Astrocyte (in vitro differentiated cells and primary cell): Measurements from ENCODE around the gene COL24A1. TPM values are rescaled to one million over a fixed set of nuclear protein-coding genes. Genes with fewer than 3 reads are reported as not detected.
A peak's percentile ranks its signal among the peaks of the same experiment; 100 is the strongest.

Experiments used
- DNase-seq: peaks from one replicate; pipeline ENCODE4 v3.0.0-alpha.2; 2010; ENCODE audit warnings: low read depth
- FAIRE-seq: peaks from 2 replicates; lab custom pipeline; 2011; peaks lifted over from hg19 to GRCh38; lab: Jason Lieb, UNC
- H2AFZ ChIP-seq: 2 replicates; pipeline ENCODE4 v1.6.0; 2012; ENCODE audit warnings: low read depth, low read length, inconsistent platforms
- H3K27ac ChIP-seq: 2 replicates; pipeline ENCODE4 v1.5.1; 2011; ENCODE audit warnings: low read depth, low read length, inconsistent platforms
- H3K27me3 ChIP-seq: 2 replicates; pipeline ENCODE4 v1.6.0; 2011; ENCODE audit warnings: low read length, inconsistent platforms; ENCODE audit not compliant: insufficient read depth
- H3K36me3 ChIP-seq: 2 replicates; pipeline ENCODE4 v1.5.1; 2011; ENCODE audit warnings: low read length, inconsistent platforms; ENCODE audit not compliant: insufficient read depth
- H3K4me1 ChIP-seq: 2 replicates; pipeline ENCODE4 v1.5.1; 2011; ENCODE audit warnings: low read length, inconsistent platforms; ENCODE audit not compliant: insufficient read depth
- H3K4me2 ChIP-seq: 2 replicates; pipeline ENCODE4 v1.6.0; 2012; ENCODE audit warnings: low read length, inconsistent platforms
- H3K4me3 ChIP-seq: 2 replicates; pipeline ENCODE4 v1.5.1; 2011; ENCODE audit warnings: low read depth, mild to moderate bottlenecking, low read length, inconsistent platforms; ENCODE audit not compliant: insufficient read depth
- H3K79me2 ChIP-seq: 2 replicates; pipeline ENCODE4 v1.6.0; 2012; ENCODE audit warnings: mild to moderate bottlenecking, low read length, inconsistent platforms; ENCODE audit not compliant: insufficient read depth
- H3K9ac ChIP-seq: 2 replicates; pipeline ENCODE4 v1.6.0; 2012; ENCODE audit warnings: mild to moderate bottlenecking, low read length, inconsistent platforms
- H3K9me3 ChIP-seq: 2 replicates; pipeline ENCODE4 v1.5.1; 2012; ENCODE audit warnings: low read depth, mild to moderate bottlenecking, low read length, inconsistent platforms; ENCODE audit not compliant: insufficient read depth
- H4K20me1 ChIP-seq: 2 replicates; pipeline ENCODE4 v1.6.0; 2012; ENCODE audit warnings: low read length, inconsistent platforms; ENCODE audit not compliant: insufficient read depth
- H3K27ac Mint-ChIP-seq: one replicate; pipeline ENCODE4 v1.8.0; 2021; ENCODE audit warnings: mild to moderate bottlenecking, mixed read lengths; ENCODE audit not compliant: unreplicated experiment
- H3K27me3 Mint-ChIP-seq: one replicate; pipeline ENCODE4 v1.8.0; 2021; ENCODE audit warnings: low read depth, mixed read lengths; ENCODE audit not compliant: unreplicated experiment
- H3K36me3 Mint-ChIP-seq: one replicate; pipeline ENCODE4 v1.8.0; 2021; ENCODE audit warnings: low read depth, mixed read lengths; ENCODE audit not compliant: unreplicated experiment
- H3K4me1 Mint-ChIP-seq: one replicate; pipeline ENCODE4 v1.8.0; 2021; ENCODE audit warnings: low read depth, mixed read lengths; ENCODE audit not compliant: unreplicated experiment
- H3K4me3 Mint-ChIP-seq: one replicate; pipeline ENCODE4 v1.8.0; 2021; ENCODE audit warnings: mild to moderate bottlenecking, moderate library complexity, mixed read lengths; ENCODE audit not compliant: unreplicated experiment
- H3K9me3 Mint-ChIP-seq: one replicate; pipeline ENCODE4 v1.8.0; 2021; ENCODE audit warnings: mild to moderate bottlenecking, mixed read lengths; ENCODE audit not compliant: unreplicated experiment
- CTCF ChIP-seq: IDR thresholded peaks from 2 replicates; pipeline ENCODE4 v1.5.1; 2011; ENCODE audit warnings: low read depth, mild to moderate bottlenecking, inconsistent platforms, low read length, moderate library complexity; ENCODE audit not compliant: insufficient read depth
- EZH2 ChIP-seq: IDR thresholded peaks from 2 replicates; pipeline ENCODE4 v1.6.1; 2012; ENCODE audit warnings: mild to moderate bottlenecking, low read length, inconsistent platforms; ENCODE audit not compliant: insufficient read depth
- total RNA-seq: library from RNA; stranded (reverse); gene quantifications from 2 replicates; pipeline ENCODE4 v1.2.1, GENCODE V29; 2021

Gene COL24A1
- total RNA-seq, 1 donor from 2014 or later = 5.6 TPM

DNA sequence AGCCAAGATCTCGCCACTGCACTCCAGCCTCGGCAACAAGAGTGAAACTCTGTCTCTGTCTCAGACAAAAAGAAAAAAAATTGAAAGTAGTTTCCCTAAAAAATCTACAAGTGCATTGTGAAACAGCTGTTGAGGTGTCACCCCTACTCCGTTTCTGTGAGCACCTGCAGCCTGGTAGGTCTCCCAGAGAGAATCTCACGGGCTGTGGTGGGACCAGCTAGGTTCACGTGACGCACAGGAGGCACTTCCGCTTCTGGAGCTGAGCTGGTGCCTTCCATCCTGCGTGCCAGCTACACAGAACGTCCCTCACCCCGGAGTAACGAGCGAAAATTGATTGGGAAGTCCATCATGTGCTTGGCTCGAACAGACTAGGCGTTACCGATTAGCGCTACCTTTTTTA is 66.8 kb downstream of the COL24A1 start:
- FAIRE-seq (no peak), DNase-seq (no peak)
- Histone ChIP-seq H3K4me2 (no peak overlapping the region), H3K36me3 (no peaks in the 10 kb centered on the region), H3K4me3 (no peak overlapping the region), H3K27ac (no peak overlapping the region), H3K9ac (no peak overlapping the region), H3K9me3 (no peaks in the 10 kb centered on the region), H3K79me2 (no peaks in the 10 kb centered on the region), H3K4me1 (no peaks in the 10 kb centered on the region), H3K27me3 (no peaks in the 10 kb centered on the region), H4K20me1 (no peaks in the 10 kb centered on the region), H2AFZ (no peak overlapping the region)
- H3K4me3 Mint-ChIP-seq = no peak overlapping the region
- no peaks in the 10 kb centered on the region for H3K27me3 Mint-ChIP-seq
- H3K36me3 Mint-ChIP-seq = no peaks in the 10 kb centered on the region
- no peak overlapping the region for H3K27ac Mint-ChIP-seq
- peaks cover 2% of the 10 kb centered on the region for H3K4me1 Mint-ChIP-seq
- no peak for TF ChIP-seq EZH2
- no peak for TF ChIP-seq CTCF
- H3K9me3 Mint-ChIP-seq = no peaks in the 10 kb centered on the region

GRCh38 chr1:86085741-86086409 is 70.7 kb downstream of the COL24A1 start:
- H3K27ac Mint-ChIP-seq = no peak overlapping the region
- H3K79me2 ChIP-seq = no peaks in the 10 kb centered on the region
- H4K20me1 ChIP-seq = no peaks in the 10 kb centered on the region
- TF ChIP-seq EZH2 = no peak
- no peaks in the 10 kb centered on the region for H3K36me3 ChIP-seq
- H3K36me3 Mint-ChIP-seq = no peaks in the 10 kb centered on the region
- no peaks in the 10 kb centered on the region for H3K9me3 ChIP-seq
- DNase-seq (no peak), FAIRE-seq (no peak)
- no peaks in the 10 kb centered on the region for H3K9me3 Mint-ChIP-seq
- H3K27ac ChIP-seq = no peak overlapping the region
- no peaks in the 10 kb centered on the region for H3K27me3 ChIP-seq
- H3K27me3 Mint-ChIP-seq = no peaks in the 10 kb centered on the region
- H3K4me1 Mint-ChIP-seq = peaks cover 2% of the 10 kb centered on the region
- no peak overlapping the region for H3K4me3 Mint-ChIP-seq
- H3K4me1 ChIP-seq = no peaks in the 10 kb centered on the region
- no peak overlapping the region for H3K4me2 ChIP-seq
- no peak overlapping the region for H2AFZ ChIP-seq
- no peak overlapping the region for H3K4me3 ChIP-seq
- H3K9ac ChIP-seq = no peak overlapping the region

DNA sequence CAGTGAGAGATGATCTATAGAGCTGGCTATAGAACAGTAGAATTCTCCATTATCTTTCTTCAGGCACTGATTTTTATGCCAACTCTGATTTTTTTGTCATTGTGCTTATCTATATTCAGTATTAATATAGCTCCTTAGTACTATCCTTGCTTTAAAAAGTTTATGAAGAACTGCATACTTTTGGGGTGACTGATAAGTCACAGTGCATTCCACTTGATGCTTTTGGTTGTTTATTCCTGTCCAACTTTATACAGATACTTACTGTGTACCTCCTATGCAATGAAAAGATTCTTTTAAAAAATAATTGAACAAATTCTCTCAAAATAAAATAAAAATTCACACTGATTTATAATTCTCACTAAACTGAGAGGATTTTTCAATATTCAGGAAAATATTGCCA is 71.6 kb downstream of the COL24A1 start:
- H3K4me2 ChIP-seq = no peak overlapping the region
- no peaks in the 10 kb centered on the region for H3K36me3 ChIP-seq
- TF ChIP-seq CTCF (no peak), EZH2 (no peak)
- Mint-ChIP-seq H3K27ac (no peak overlapping the region), H3K36me3 (no peaks in the 10 kb centered on the region), H3K4me1 (peaks cover 2% of the 10 kb centered on the region), H3K27me3 (no peaks in the 10 kb centered on the region), H3K9me3 (no peaks in the 10 kb centered on the region), H3K4me3 (no peak overlapping the region)
- peak; percentile 18 for DNase-seq
- H3K9me3 ChIP-seq = no peaks in the 10 kb centered on the region
- H4K20me1 ChIP-seq = no peaks in the 10 kb centered on the region
- H3K4me1 ChIP-seq = no peaks in the 10 kb centered on the region
- H2AFZ ChIP-seq = no peak overlapping the region
- no peak overlapping the region for H3K27ac ChIP-seq
- no peak overlapping the region for H3K9ac ChIP-seq
- no peaks in the 10 kb centered on the region for H3K27me3 ChIP-seq
- H3K79me2 ChIP-seq = no peaks in the 10 kb centered on the region
- H3K4me3 ChIP-seq = no peak overlapping the region
- no peak for FAIRE-seq
